ENCODE results near the gene STAMBPL1. TPM values are rescaled to one million over a fixed set of nuclear protein-coding genes. Genes with fewer than 3 reads are reported as not detected.

STAMBPL1 gene
- total and polyA plus RNA-seq, 2 donors (not counting 3 experiments of a cell fraction or from before 2014, with no cell fraction given): 0.70 to 1.8 TPM

- H3K4me3 ChIP-seq (replicated peaks in 1 of 3; ENCODE audit: insufficient read depth in 1 of 3, low read depth in 1 of 3, low read length in 3 of 3): no peak overlapping the region
- FAIRE-seq (no peak), DNase-seq (ENCODE audit: low read depth, low spot score) (no peak)
- H3K79me2 ChIP-seq (ENCODE audit: control insufficient read depth, insufficient read depth, low read length): no peaks in the 10 kb centered on the region
- no peaks in the 10 kb centered on the region for H3K9me3 ChIP-seq (replicated peaks; ENCODE audit: control insufficient read depth, insufficient read depth, low read length)
- BruUV-seq (replicated peaks): no TSS peak
- peaks cover 2% of the 10 kb centered on the region for H3K9me1 ChIP-seq (replicated peaks; ENCODE audit: control insufficient read depth, extremely low read depth, insufficient read depth, low read length)
- H3K27me3 ChIP-seq (ENCODE audit: control insufficient read depth in 2 of 2, insufficient read depth in 2 of 2, low read length in 2 of 2): no peaks in the 10 kb centered on the region
- H2AFZ ChIP-seq (ENCODE audit: low read depth, low read length): no peak overlapping the region
- intact Hi-C loops (cut with micrococcal nuclease): no loop called here
- no peaks in the 10 kb centered on the region for H3K4me1 ChIP-seq (ENCODE audit: control insufficient read depth, extremely low read depth, insufficient read depth, low read length)
- ChIA-PET CTCF (no interaction called here), POLR2A (no interaction called here)
- TF ChIP-seq POLR2AphosphoS5 (IDR thresholded peaks at IDR 0.05; ENCODE audit: insufficient read depth, low read depth, low read length): no peak
- TF ChIP-seq MYC (IDR thresholded peaks at IDR 0.05; ENCODE audit: low read depth, low read length): no peak
- TF ChIP-seq MAX (IDR thresholded peaks at IDR 0.05; ENCODE audit: insufficient read depth, insufficient read length): no peak
- TF ChIP-seq JUN (IDR thresholded peaks at IDR 0.05; ENCODE audit: borderline replicate concordance, insufficient read depth, insufficient read length, low read depth): no peak
- no peak for TF ChIP-seq POLR2A (IDR thresholded peaks at IDR 0.05; ENCODE audit: low read depth, low read length)
- no peak for TF ChIP-seq CTCF (IDR thresholded peaks at IDR 0.05; ENCODE audit: extremely low read depth in 1 of 2, insufficient read depth in 1 of 2, low read depth in 1 of 2, low read length in 2 of 2)
- TF ChIP-seq FOS (IDR thresholded peaks at IDR 0.05; ENCODE audit: borderline replicate concordance, insufficient read depth, low read length): no peak
- TF ChIP-seq GATA2 (IDR thresholded peaks at IDR 0.05; ENCODE audit: insufficient read depth, insufficient read length, low read depth, low read length): no peak
- TF ChIP-seq EZH2 (IDR thresholded peaks at IDR 0.05; ENCODE audit: borderline replicate concordance, low read depth, low read length, severe bottlenecking): no peak
- no peaks in the 10 kb centered on the region for H3K36me3 ChIP-seq (ENCODE audit: control insufficient read depth in 2 of 2, extremely low read depth in 1 of 2, insufficient read depth in 2 of 2, low read length in 2 of 2)
- no peak overlapping the region for H3K27ac ChIP-seq (ENCODE audit: insufficient read depth, low read depth, low read length)
- H4K20me1 ChIP-seq (replicated peaks; ENCODE audit: control insufficient read depth, extremely low read depth, insufficient read depth, low read length): no peaks in the 10 kb centered on the region
- H3K9ac ChIP-seq (replicated peaks; ENCODE audit: extremely low read depth, insufficient read depth, low read length): no peak overlapping the region
- H3K4me2 ChIP-seq (ENCODE audit: insufficient read depth, low read length): no peak overlapping the region
- dilution Hi-C loops (cut with MboI; ENCODE audit: extremely low pct_ligation_motif_present, low sequenced_read_pairs): no loop called here
Measured at GRCh38 chr10:88896994-88897853, 17.2 kb downstream of the STAMBPL1 start.

All from endothelial cell of umbilical vein (primary cell).